HCT116 (cell line): Measurements from ENCODE around the gene CDR2L. TPM values are rescaled to one million over a fixed set of nuclear protein-coding genes. Genes with fewer than 3 reads are reported as not detected.

Experiments used
- ATAC-seq: fragments of 200-7000 bp; cut with Tn5 transposase; 2 replicates; pipeline ENCODE4 v1.9.1; 2020; ENCODE audit warnings: mild to moderate bottlenecking, moderate library complexity
- BruUV-seq: library from RNA; stranded (reverse); fragments of 400-500 nt; replicated peaks from 2 replicates; lab custom pipeline; 2021; lab: Mats Ljungman, UMichigan
- CTCF ChIA-PET: fragments of 300-600 bp; sonication (Branson Sonifier 250); formaldehyde crosslinking; loops from one replicate; lab custom pipeline; 2021; ENCODE audit warnings: antibody characterized with exemption; lab: Charles Lee
- POLR2A ChIA-PET: fragments of 300-600, 350-600 bp; sonication (Branson Sonifier 250); formaldehyde crosslinking; loops from one replicate; lab custom pipeline; 2021; ENCODE audit warnings: antibody characterized with exemption; lab: Charles Lee
- RAD21 ChIA-PET, 2 experiments: fragments of 300-600 bp; sonication (Branson Sonifier 250); formaldehyde crosslinking; loops; one replicate each; lab custom pipeline; 2023; ENCODE audit warnings: low total read pairs in 2 of 2; ENCODE audit not compliant: uncharacterized antibody in 2 of 2, unreplicated experiment in 2 of 2, low non-redundant PET in 1 of 2; lab: Charles Lee
- DNase-seq: peaks from one replicate; pipeline ENCODE4 v3.0.0-alpha.2; 2010; ENCODE audit warnings: low read depth, low spot score
- H2AFZ ChIP-seq: fragments of 200-600 bp; shearing (Covaris generic), sonication (generic); 2 replicates; pipeline ENCODE4 v1.6.1; 2017; ENCODE audit warnings: low read depth, mixed run types, mixed read lengths, antibody characterized with exemption, low read length; ENCODE audit not compliant: poor library complexity, severe bottlenecking
- H3K27ac ChIP-seq: 2 replicates; pipeline ENCODE4 v1.5.1; 2012; ENCODE audit warnings: low read depth, low read length
- H3K27me3 ChIP-seq: fragments of 200-600 bp; sonication (generic); 2 replicates; pipeline ENCODE4 v1.6.1; 2016; ENCODE audit warnings: mixed run types, low read length, mixed read lengths; ENCODE audit not compliant: insufficient read depth
- H3K36me3 ChIP-seq, 2 experiments: fragments of 200-500 bp in 1 of 2; fragments of 200-600 bp in 1 of 2; sonication (Bioruptor generic) in 1 of 2; sonication (generic) in 1 of 2; 2 replicates each; pipeline versions ENCODE4 v1.5.1 to v1.6.1; 2014 to 2016; ENCODE audit warnings: low read length in 2 of 2, inconsistent platforms in 1 of 2, mixed read lengths in 1 of 2, mixed run types in 1 of 2; ENCODE audit not compliant: insufficient read depth in 2 of 2, control insufficient read depth in 1 of 2
- H3K4me1 ChIP-seq, 2 experiments: fragments of 200-600 bp in 1 of 2; sonication (generic) in 1 of 2; 2 replicates each; pipeline versions ENCODE4 v1.5.1 to v1.6.1; 2012 to 2017; ENCODE audit warnings: low read length in 2 of 2, inconsistent platforms in 1 of 2, mild to moderate bottlenecking in 1 of 2, mixed read lengths in 1 of 2, mixed run types in 1 of 2, moderate library complexity in 1 of 2; ENCODE audit not compliant: insufficient read depth in 2 of 2, control insufficient read depth in 1 of 2
- H3K4me2 ChIP-seq: fragments of 200-600 bp; sonication (generic); 2 replicates; pipeline ENCODE4 v1.6.1; 2017; ENCODE audit warnings: mixed run types, low read length, mixed read lengths
- H3K4me3 ChIP-seq, 2 experiments: fragments of 200-600 bp in 1 of 2; sonication (generic) in 1 of 2; replicated peaks in 1 of 2; 2 replicates each; pipeline ENCODE4 v1.5.1; 2011 to 2016; ENCODE audit warnings: low read length in 2 of 2, control low read depth in 1 of 2, low read depth in 1 of 2, mild to moderate bottlenecking in 1 of 2, mixed read lengths in 1 of 2, mixed run types in 1 of 2
- H3K79me2 ChIP-seq: fragments of 200-600 bp; sonication (generic); 2 replicates; pipeline ENCODE4 v1.6.1; 2017; ENCODE audit warnings: mild to moderate bottlenecking, mixed run types, low read length, moderate library complexity, mixed read lengths; ENCODE audit not compliant: insufficient read depth
- H3K9ac ChIP-seq: fragments of 200-600 bp; sonication (generic); 2 replicates; pipeline ENCODE4 v1.6.1; 2016; ENCODE audit warnings: low read length, mixed read lengths
- H3K9me2 ChIP-seq: fragments of 200-600 bp; sonication (generic), shearing (Covaris generic); 2 replicates; pipeline ENCODE4 v1.6.1; 2017; ENCODE audit warnings: mixed run types, mild to moderate bottlenecking, moderate library complexity; ENCODE audit not compliant: insufficient read depth
- H3K9me3 ChIP-seq, 2 experiments: fragments of 200-500 bp in 1 of 2; fragments of 200-600 bp in 1 of 2; sonication (Bioruptor generic) in 1 of 2; sonication (generic) in 1 of 2; 2 replicates each; pipeline ENCODE4 v1.6.1; 2014 to 2017; ENCODE audit warnings: low read length in 2 of 2, mixed read lengths in 2 of 2, inconsistent platforms in 1 of 2, low read depth in 1 of 2, mild to moderate bottlenecking in 1 of 2, mixed run types in 1 of 2, moderate library complexity in 1 of 2; ENCODE audit not compliant: control insufficient read depth in 1 of 2, insufficient read depth in 1 of 2
- H4K20me1 ChIP-seq: fragments of 200-600 bp; sonication (generic), shearing (Covaris generic); 2 replicates; pipeline ENCODE4 v1.6.1; 2017; ENCODE audit warnings: mixed run types, mild to moderate bottlenecking, moderate library complexity; ENCODE audit not compliant: insufficient read depth
- CEBPB ChIP-seq: IDR thresholded peaks from 2 replicates; pipeline ENCODE4 v1.6.1; 2012; ENCODE audit warnings: low read depth
- EZH2 ChIP-seq: fragments of 200-600 bp; sonication (generic); IDR thresholded peaks from 2 replicates; pipeline ENCODE4 v1.6.1; 2017; ENCODE audit warnings: antibody characterized with exemption, mixed run types
- EZH2phosphoT487 ChIP-seq: fragments of 200-600 bp; IDR thresholded peaks from 2 replicates; pipeline ENCODE4 v1.6.1; 2018; ENCODE audit warnings: antibody characterized with exemption, borderline replicate concordance
- SIN3A ChIP-seq: IDR thresholded peaks from 2 replicates; pipeline ENCODE4 v1.6.1; 2012; ENCODE audit warnings: low read depth
- SRF ChIP-seq: IDR thresholded peaks from 2 replicates; pipeline ENCODE4 v1.6.1; 2012; ENCODE audit warnings: low read depth
- TCF7L2 ChIP-seq: IDR thresholded peaks from 2 replicates; pipeline ENCODE4 v1.7.0; 2011; ENCODE audit warnings: borderline replicate concordance, inconsistent platforms; ENCODE audit not compliant: insufficient read depth, insufficient read length; ENCODE audit errors: extremely low read depth
- ZNF274 ChIP-seq: fragments of 200-500 bp; sonication (Bioruptor generic); IDR thresholded peaks from 2 replicates; pipeline ENCODE4 v1.6.1; 2014; ENCODE audit warnings: mild to moderate bottlenecking, low read depth, low read length, inconsistent platforms
- intact Hi-C: fragments of 100-400 bp; cut with micrococcal nuclease; formaldehyde crosslinking; loops from 2 replicates; pipeline ENCODE4 v1.10.0; 2022
- total RNA-seq: library from RNA; stranded (reverse); gene quantifications from one replicate; pipeline ENCODE4 v1.2.1, GENCODE V29; 2021; ENCODE audit not compliant: unreplicated experiment
- TF ChIP-seq, protein P1 (sequence below): IDR thresholded peaks from 2 replicates; pipeline ENCODE4 v1.6.1; 2012
- TF ChIP-seq, protein P2 (sequence below): IDR thresholded peaks from 2 replicates; pipeline ENCODE4 v1.6.1; 2012
- TF ChIP-seq, protein P3 (sequence below): IDR thresholded peaks from 2 replicates; pipeline ENCODE4 v1.6.1; 2012; ENCODE audit warnings: low read depth

The CDR2L gene
- total RNA-seq, 1 experiment from 2014 or later: 26.5 TPM

DNA sequence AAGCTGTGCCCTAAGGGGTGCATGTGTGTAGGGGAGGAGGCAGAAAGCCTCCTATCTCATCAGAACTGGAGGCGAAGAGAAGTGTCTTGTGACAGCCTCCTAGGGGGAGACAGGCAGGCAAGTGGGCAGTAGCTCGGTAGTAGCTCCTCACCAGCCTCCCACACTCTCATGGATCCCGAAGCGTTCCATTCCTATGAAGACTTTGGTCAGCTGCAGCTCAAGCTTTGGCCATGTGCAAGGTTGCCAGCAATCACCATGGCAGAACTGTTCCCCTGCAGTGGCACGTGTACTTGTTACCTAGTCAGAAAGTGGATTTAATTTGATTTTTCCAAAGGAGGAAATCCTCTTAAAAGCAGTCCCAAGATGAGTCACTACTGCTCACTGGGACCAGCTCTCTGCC is 31.7 kb downstream of the CDR2L start:
- Histone ChIP-seq H3K4me1 (no peaks in the 10 kb centered on the region), H3K27me3 (no peaks in the 10 kb centered on the region), H3K9ac (no peak overlapping the region), H3K9me3 (no peaks in the 10 kb centered on the region), H3K79me2 (peaks cover 20% of the 10 kb centered on the region), H3K4me3 (no peak overlapping the region), H3K27ac (no peak overlapping the region), H4K20me1 (no peaks in the 10 kb centered on the region), H3K9me2 (no peaks in the 10 kb centered on the region), H3K36me3 (peaks cover 11 to 33% of the 10 kb centered on the region in 2 experiments; a peak in 3 of 4 replicates), H3K4me2 (no peak overlapping the region), H2AFZ (no peak overlapping the region)
- CTCF ChIA-PET: interaction anchor here (1.1 kb wide), 1 partner anchor 58 kb away, joined by 3 read pairs; no protein-coding TSS in a partner anchor
- ATAC-seq: no peak
- TF ChIP-seq, protein P1, sequence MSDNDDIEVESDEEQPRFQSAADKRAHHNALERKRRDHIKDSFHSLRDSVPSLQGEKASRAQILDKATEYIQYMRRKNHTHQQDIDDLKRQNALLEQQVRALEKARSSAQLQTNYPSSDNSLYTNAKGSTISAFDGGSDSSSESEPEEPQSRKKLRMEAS: no peak
- TF ChIP-seq SIN3A: no peak
- TF ChIP-seq EZH2phosphoT487: no peak
- no peak for TF ChIP-seq TCF7L2
- TF ChIP-seq SRF: no peak
- no peak for TF ChIP-seq EZH2
- no peak for TF ChIP-seq ZNF274
- TF ChIP-seq, protein P2, sequence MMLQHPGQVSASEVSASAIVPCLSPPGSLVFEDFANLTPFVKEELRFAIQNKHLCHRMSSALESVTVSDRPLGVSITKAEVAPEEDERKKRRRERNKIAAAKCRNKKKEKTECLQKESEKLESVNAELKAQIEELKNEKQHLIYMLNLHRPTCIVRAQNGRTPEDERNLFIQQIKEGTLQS: no peak
- TF ChIP-seq, protein P3, sequence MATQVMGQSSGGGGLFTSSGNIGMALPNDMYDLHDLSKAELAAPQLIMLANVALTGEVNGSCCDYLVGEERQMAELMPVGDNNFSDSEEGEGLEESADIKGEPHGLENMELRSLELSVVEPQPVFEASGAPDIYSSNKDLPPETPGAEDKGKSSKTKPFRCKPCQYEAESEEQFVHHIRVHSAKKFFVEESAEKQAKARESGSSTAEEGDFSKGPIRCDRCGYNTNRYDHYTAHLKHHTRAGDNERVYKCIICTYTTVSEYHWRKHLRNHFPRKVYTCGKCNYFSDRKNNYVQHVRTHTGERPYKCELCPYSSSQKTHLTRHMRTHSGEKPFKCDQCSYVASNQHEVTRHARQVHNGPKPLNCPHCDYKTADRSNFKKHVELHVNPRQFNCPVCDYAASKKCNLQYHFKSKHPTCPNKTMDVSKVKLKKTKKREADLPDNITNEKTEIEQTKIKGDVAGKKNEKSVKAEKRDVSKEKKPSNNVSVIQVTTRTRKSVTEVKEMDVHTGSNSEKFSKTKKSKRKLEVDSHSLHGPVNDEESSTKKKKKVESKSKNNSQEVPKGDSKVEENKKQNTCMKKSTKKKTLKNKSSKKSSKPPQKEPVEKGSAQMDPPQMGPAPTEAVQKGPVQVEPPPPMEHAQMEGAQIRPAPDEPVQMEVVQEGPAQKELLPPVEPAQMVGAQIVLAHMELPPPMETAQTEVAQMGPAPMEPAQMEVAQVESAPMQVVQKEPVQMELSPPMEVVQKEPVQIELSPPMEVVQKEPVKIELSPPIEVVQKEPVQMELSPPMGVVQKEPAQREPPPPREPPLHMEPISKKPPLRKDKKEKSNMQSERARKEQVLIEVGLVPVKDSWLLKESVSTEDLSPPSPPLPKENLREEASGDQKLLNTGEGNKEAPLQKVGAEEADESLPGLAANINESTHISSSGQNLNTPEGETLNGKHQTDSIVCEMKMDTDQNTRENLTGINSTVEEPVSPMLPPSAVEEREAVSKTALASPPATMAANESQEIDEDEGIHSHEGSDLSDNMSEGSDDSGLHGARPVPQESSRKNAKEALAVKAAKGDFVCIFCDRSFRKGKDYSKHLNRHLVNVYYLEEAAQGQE: no peak
- no peak for TF ChIP-seq CEBPB
- intact Hi-C loops: no loop called here
- no peak for DNase-seq
- RAD21 ChIA-PET: no interaction called here
- POLR2A ChIA-PET: no interaction called here
- BruUV-seq: no TSS peak
